ENCODE data around the gene GNAI1. TPM values are rescaled to one million over a fixed set of nuclear protein-coding genes. Genes with fewer than 3 reads are reported as not detected.

GNAI1 gene
- total RNA-seq, 1 experiment from 2014 or later, result 19.8 TPM

GRCh38 chr7:80249184-80249583 is 114.6 kb downstream of the GNAI1 start:
- no peak overlapping the region for H3K27ac ChIP-seq (ENCODE audit: low read depth, low read length, poor library complexity, severe bottlenecking)
- no TSS peak for BruUV-seq (replicated peaks)
- no peaks in the 10 kb centered on the region for H3K36me3 ChIP-seq (ENCODE audit: insufficient read depth, low read length, poor library complexity, severe bottlenecking)
- ChIA-PET POLR2A (ENCODE audit: low non-redundant PET) (no interaction called here), CTCF (no interaction called here)
- no peaks in the 10 kb centered on the region for H3K4me1 ChIP-seq (ENCODE audit: insufficient read depth, low read length, poor library complexity, severe bottlenecking)
- TF ChIP-seq EZH2 (IDR thresholded peaks at IDR 0.05; ENCODE audit: borderline replicate concordance, low read depth, low read length, poor library complexity, severe bottlenecking) (no peak), CTCF (conservative IDR thresholded peaks at IDR 0.05; ENCODE audit: low read depth, low read length) (no peak)
- no peaks in the 10 kb centered on the region for H3K9me3 ChIP-seq (ENCODE audit: low read depth, low read length, poor library complexity, severe bottlenecking)
- no peaks in the 10 kb centered on the region for H3K27me3 ChIP-seq (replicated peaks; ENCODE audit: insufficient read depth, low read depth, low read length, poor library complexity)
- H3K4me3 ChIP-seq (ENCODE audit: low read depth, low read length, poor library complexity, severe bottlenecking), result no peak overlapping the region
- intact Hi-C loops (cut with micrococcal nuclease; ENCODE audit: unreplicated experiment), result no loop called here
- no peak for DNase-seq (ENCODE audit: low spot score)

DNA sequence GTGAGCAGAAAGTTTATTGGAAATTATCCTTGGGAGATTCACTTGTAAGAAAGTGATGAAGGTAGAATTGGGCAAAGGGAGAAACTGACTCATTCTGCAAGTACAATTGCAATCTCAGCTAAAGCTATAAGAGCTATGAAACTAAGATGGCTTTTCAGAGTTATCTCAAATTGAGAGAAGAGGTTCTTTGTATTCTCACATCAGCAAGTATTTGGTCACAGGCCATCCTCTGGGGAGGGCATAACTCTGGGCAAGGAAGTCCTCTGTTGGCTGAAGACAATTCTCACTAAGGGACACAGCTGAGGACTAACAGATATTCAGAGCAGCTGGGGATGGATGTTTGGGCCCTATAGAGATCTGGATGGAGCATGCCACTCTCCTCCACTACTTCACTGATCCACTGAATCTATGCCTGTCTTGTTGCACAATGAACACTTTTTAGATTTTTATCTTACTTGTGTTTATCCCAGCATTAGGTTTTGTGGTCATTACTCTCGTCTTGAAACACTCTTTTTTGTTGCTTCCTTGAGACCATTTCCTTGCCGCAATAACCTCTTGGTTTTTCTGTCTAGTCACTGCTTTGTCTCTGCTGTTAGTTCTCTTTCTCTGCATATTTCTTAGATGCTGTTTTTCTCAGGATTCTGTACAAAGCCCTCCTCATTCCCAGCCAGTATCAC is 115.1 kb downstream of the GNAI1 start:
- no TSS peak for BruUV-seq (replicated peaks)
- no peaks in the 10 kb centered on the region for H3K9me3 ChIP-seq (ENCODE audit: low read depth, low read length, poor library complexity, severe bottlenecking)
- DNase-seq (ENCODE audit: low spot score), result no peak
- no peak for TF ChIP-seq CTCF (conservative IDR thresholded peaks at IDR 0.05; ENCODE audit: low read depth, low read length)
- no peak for TF ChIP-seq EZH2 (IDR thresholded peaks at IDR 0.05; ENCODE audit: borderline replicate concordance, low read depth, low read length, poor library complexity, severe bottlenecking)
- no peaks in the 10 kb centered on the region for H3K27me3 ChIP-seq (replicated peaks; ENCODE audit: insufficient read depth, low read depth, low read length, poor library complexity)
- no peaks in the 10 kb centered on the region for H3K4me1 ChIP-seq (ENCODE audit: insufficient read depth, low read length, poor library complexity, severe bottlenecking)
- H3K4me3 ChIP-seq (ENCODE audit: low read depth, low read length, poor library complexity, severe bottlenecking), result no peak overlapping the region
- POLR2A ChIA-PET (ENCODE audit: low non-redundant PET), result no interaction called here
- intact Hi-C loops (cut with micrococcal nuclease; ENCODE audit: unreplicated experiment), result no loop called here
- CTCF ChIA-PET, result no interaction called here
- no peaks in the 10 kb centered on the region for H3K36me3 ChIP-seq (ENCODE audit: insufficient read depth, low read length, poor library complexity, severe bottlenecking)
- H3K27ac ChIP-seq (ENCODE audit: low read depth, low read length, poor library complexity, severe bottlenecking), result no peak overlapping the region

GRCh38 chr7:80253237-80253636 is 118.6 kb downstream of the GNAI1 start:
- CTCF ChIA-PET, result no interaction called here
- TF ChIP-seq EZH2 (IDR thresholded peaks at IDR 0.05; ENCODE audit: borderline replicate concordance, low read depth, low read length, poor library complexity, severe bottlenecking), result no peak
- no peak for TF ChIP-seq CTCF (conservative IDR thresholded peaks at IDR 0.05; ENCODE audit: low read depth, low read length)
- BruUV-seq (replicated peaks), result no TSS peak
- Histone ChIP-seq H3K4me3 (ENCODE audit: low read depth, low read length, poor library complexity, severe bottlenecking) (no peak overlapping the region), H3K27me3 (replicated peaks; ENCODE audit: insufficient read depth, low read depth, low read length, poor library complexity) (no peaks in the 10 kb centered on the region), H3K9me3 (ENCODE audit: low read depth, low read length, poor library complexity, severe bottlenecking) (no peaks in the 10 kb centered on the region), H3K27ac (ENCODE audit: low read depth, low read length, poor library complexity, severe bottlenecking) (no peak overlapping the region), H3K4me1 (ENCODE audit: insufficient read depth, low read length, poor library complexity, severe bottlenecking) (peaks cover 9% of the 10 kb centered on the region), H3K36me3 (ENCODE audit: insufficient read depth, low read length, poor library complexity, severe bottlenecking) (no peaks in the 10 kb centered on the region)
- POLR2A ChIA-PET (ENCODE audit: low non-redundant PET), result no interaction called here
- intact Hi-C loops (cut with micrococcal nuclease; ENCODE audit: unreplicated experiment), result no loop called here
- DNase-seq (ENCODE audit: low spot score), result no peak

Data from A673 (cell line).